Stomach (tissue), 4 donors: ENCODE results near the gene TBC1D1.
A peak's percentile ranks its signal among the peaks of the same experiment; 100 is the strongest.

ENCODE experiments used
- EP300 ChIP-seq: sonication (generic); formaldehyde crosslinking; IDR thresholded peaks from one replicate; pipeline ENCODE4 v1.6.1; 2017; ENCODE audit warnings: antibody characterized with exemption
- POLR2A ChIP-seq, 4 donors: fragments of 450-650 bp; IDR thresholded peaks; one replicate each; pipeline ENCODE4 v1.6.1; 2016; ENCODE audit warnings: antibody characterized with exemption in 4 of 4, control low read depth in 2 of 4, mild to moderate bottlenecking in 1 of 4, moderate library complexity in 1 of 4
- POLR2AphosphoS5 ChIP-seq, 3 donors: sonication (generic); formaldehyde crosslinking; IDR thresholded peaks; one replicate each; pipeline ENCODE4 v1.6.1; 2016; ENCODE audit warnings: antibody characterized with exemption in 3 of 3
- TF ChIP-seq, protein P1 (sequence below), 7 experiments: fragments of 450-650 bp in 4 of 7; fragments of 200-600 bp in 3 of 7; sonication (generic) in 3 of 7; IDR thresholded peaks; one replicate each; pipeline ENCODE4 v1.5.1; 2016 to 2019; ENCODE audit warnings: antibody characterized with exemption in 7 of 7, control low read depth in 2 of 7, mild to moderate bottlenecking in 1 of 7

GRCh38 chr4:38162240-38162784, 271.4 kb downstream of the TBC1D1 start:
- TF ChIP-seq, protein P1, sequence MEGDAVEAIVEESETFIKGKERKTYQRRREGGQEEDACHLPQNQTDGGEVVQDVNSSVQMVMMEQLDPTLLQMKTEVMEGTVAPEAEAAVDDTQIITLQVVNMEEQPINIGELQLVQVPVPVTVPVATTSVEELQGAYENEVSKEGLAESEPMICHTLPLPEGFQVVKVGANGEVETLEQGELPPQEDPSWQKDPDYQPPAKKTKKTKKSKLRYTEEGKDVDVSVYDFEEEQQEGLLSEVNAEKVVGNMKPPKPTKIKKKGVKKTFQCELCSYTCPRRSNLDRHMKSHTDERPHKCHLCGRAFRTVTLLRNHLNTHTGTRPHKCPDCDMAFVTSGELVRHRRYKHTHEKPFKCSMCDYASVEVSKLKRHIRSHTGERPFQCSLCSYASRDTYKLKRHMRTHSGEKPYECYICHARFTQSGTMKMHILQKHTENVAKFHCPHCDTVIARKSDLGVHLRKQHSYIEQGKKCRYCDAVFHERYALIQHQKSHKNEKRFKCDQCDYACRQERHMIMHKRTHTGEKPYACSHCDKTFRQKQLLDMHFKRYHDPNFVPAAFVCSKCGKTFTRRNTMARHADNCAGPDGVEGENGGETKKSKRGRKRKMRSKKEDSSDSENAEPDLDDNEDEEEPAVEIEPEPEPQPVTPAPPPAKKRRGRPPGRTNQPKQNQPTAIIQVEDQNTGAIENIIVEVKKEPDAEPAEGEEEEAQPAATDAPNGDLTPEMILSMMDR (IDR thresholded peaks at IDR 0.05): no peak
- no peak for TF ChIP-seq POLR2A (IDR thresholded peaks at IDR 0.05)
- peak in 2 of 3 donors; percentile 27 to 61 for TF ChIP-seq POLR2AphosphoS5 (IDR thresholded peaks at IDR 0.05)
- no peak for TF ChIP-seq EP300
